Osteoblast (primary cell): ENCODE data around the gene ADAM17. TPM values are rescaled to one million over a fixed set of nuclear protein-coding genes. Genes with fewer than 3 reads are reported as not detected.

Experiments
- DNase-seq: peaks from one replicate; pipeline ENCODE4 v3.0.0; 2011; ENCODE audit warnings: low spot score, mixed read lengths; ENCODE audit not compliant: insufficient read length; ENCODE audit errors: missing footprints
- H2AFZ ChIP-seq: 2 replicates; pipeline ENCODE4 v1.6.0; 2011; ENCODE audit warnings: mild to moderate bottlenecking, low read length
- H3K27ac ChIP-seq: 2 replicates; pipeline ENCODE4 v1.5.1; 2011; ENCODE audit warnings: mild to moderate bottlenecking, low read depth, low read length, moderate library complexity
- H3K27me3 ChIP-seq: 2 replicates; pipeline ENCODE4 v1.6.0; 2012; ENCODE audit warnings: mild to moderate bottlenecking, control low read depth, inconsistent platforms, low read length, moderate library complexity; ENCODE audit not compliant: insufficient read depth
- H3K36me3 ChIP-seq: 2 replicates; pipeline ENCODE4 v1.5.1; 2011; ENCODE audit warnings: mild to moderate bottlenecking, low read length, control low read depth, moderate library complexity; ENCODE audit not compliant: insufficient read depth
- H3K4me1 ChIP-seq: 2 replicates; pipeline ENCODE4 v1.5.1; 2011; ENCODE audit warnings: mild to moderate bottlenecking, low read length, control low read depth, moderate library complexity; ENCODE audit not compliant: insufficient read depth
- H3K4me2 ChIP-seq: 2 replicates; pipeline ENCODE4 v1.6.0; 2011; ENCODE audit warnings: mild to moderate bottlenecking, low read length; ENCODE audit not compliant: insufficient read depth
- H3K4me3 ChIP-seq: fragments of 200-600 bp; sonication (generic); 3 replicates; pipeline ENCODE4 v1.5.1; 2012; ENCODE audit warnings: mild to moderate bottlenecking, low read length, inconsistent platforms; ENCODE audit not compliant: insufficient read depth
- H3K79me2 ChIP-seq: 2 replicates; pipeline ENCODE4 v1.6.0; 2012; ENCODE audit warnings: mild to moderate bottlenecking, low read length, control low read depth, inconsistent platforms; ENCODE audit not compliant: insufficient read depth
- H3K9me3 ChIP-seq: 2 replicates; pipeline ENCODE4 v1.5.1; 2011; ENCODE audit warnings: low read depth, low read length, control low read depth
- H4K20me1 ChIP-seq: 2 replicates; pipeline ENCODE4 v1.6.0; 2012; ENCODE audit warnings: mild to moderate bottlenecking, low read length, control low read depth; ENCODE audit not compliant: insufficient read depth
- total RNA-seq: library from RNA; depleted of rRNA; stranded (reverse); fragments of >200 nt; gene quantifications from 2 replicates; pipeline ENCODE4 v1.2.3, GENCODE V29; 2012
- TF ChIP-seq, protein P1 (sequence below): IDR thresholded peaks from 2 replicates; pipeline ENCODE4 v1.5.1; 2011; ENCODE audit warnings: mild to moderate bottlenecking, low read depth, low read length, moderate library complexity; ENCODE audit errors: extremely low read depth

The ADAM17 gene
- total RNA-seq, 1 donor, result 69.1 TPM

- TF ChIP-seq, protein P1, sequence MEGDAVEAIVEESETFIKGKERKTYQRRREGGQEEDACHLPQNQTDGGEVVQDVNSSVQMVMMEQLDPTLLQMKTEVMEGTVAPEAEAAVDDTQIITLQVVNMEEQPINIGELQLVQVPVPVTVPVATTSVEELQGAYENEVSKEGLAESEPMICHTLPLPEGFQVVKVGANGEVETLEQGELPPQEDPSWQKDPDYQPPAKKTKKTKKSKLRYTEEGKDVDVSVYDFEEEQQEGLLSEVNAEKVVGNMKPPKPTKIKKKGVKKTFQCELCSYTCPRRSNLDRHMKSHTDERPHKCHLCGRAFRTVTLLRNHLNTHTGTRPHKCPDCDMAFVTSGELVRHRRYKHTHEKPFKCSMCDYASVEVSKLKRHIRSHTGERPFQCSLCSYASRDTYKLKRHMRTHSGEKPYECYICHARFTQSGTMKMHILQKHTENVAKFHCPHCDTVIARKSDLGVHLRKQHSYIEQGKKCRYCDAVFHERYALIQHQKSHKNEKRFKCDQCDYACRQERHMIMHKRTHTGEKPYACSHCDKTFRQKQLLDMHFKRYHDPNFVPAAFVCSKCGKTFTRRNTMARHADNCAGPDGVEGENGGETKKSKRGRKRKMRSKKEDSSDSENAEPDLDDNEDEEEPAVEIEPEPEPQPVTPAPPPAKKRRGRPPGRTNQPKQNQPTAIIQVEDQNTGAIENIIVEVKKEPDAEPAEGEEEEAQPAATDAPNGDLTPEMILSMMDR, result no peak
- Histone ChIP-seq H3K4me2 (no peak overlapping the region), H3K27me3 (no peaks in the 10 kb centered on the region), H3K4me3 (no peak overlapping the region), H4K20me1 (no peaks in the 10 kb centered on the region), H3K36me3 (peaks cover 54% of the 10 kb centered on the region), H3K79me2 (no peaks in the 10 kb centered on the region), H3K4me1 (peaks cover 19% of the 10 kb centered on the region), H3K9me3 (no peaks in the 10 kb centered on the region), H3K27ac (peak overlapping the region; percentile 29), H2AFZ (no peak overlapping the region)
- DNase-seq, result no peak
Observed at GRCh38 chr2:9441556-9441955, 114.1 kb downstream of the ADAM17 start.

- peaks cover 52% of the 10 kb centered on the region for H3K36me3 ChIP-seq
- no peaks in the 10 kb centered on the region for H3K27me3 ChIP-seq
- no peak overlapping the region for H3K4me3 ChIP-seq
- peaks cover 19% of the 10 kb centered on the region for H3K4me1 ChIP-seq
- H4K20me1 ChIP-seq, result no peaks in the 10 kb centered on the region
- DNase-seq, result no peak
- TF ChIP-seq, protein P1, result no peak
- H2AFZ ChIP-seq, result no peak overlapping the region
- peak overlapping the region; percentile 82 for H3K27ac ChIP-seq
- H3K9me3 ChIP-seq, result no peaks in the 10 kb centered on the region
- peak overlapping the region; percentile 20 for H3K4me2 ChIP-seq
- no peaks in the 10 kb centered on the region for H3K79me2 ChIP-seq
Observed at GRCh38 chr2:9440058-9440727, 115.4 kb downstream of the ADAM17 start.

- H4K20me1 ChIP-seq, result no peaks in the 10 kb centered on the region
- no peaks in the 10 kb centered on the region for H3K9me3 ChIP-seq
- H3K4me2 ChIP-seq, result no peak overlapping the region
- TF ChIP-seq, protein P1, result no peak
- DNase-seq, result no peak
- H3K79me2 ChIP-seq, result no peaks in the 10 kb centered on the region
- peak overlapping the region; percentile 82 for H3K27ac ChIP-seq
- no peak overlapping the region for H3K4me3 ChIP-seq
- peaks cover 49% of the 10 kb centered on the region for H3K36me3 ChIP-seq
- peaks cover 21% of the 10 kb centered on the region for H3K4me1 ChIP-seq
- no peaks in the 10 kb centered on the region for H3K27me3 ChIP-seq
- no peak overlapping the region for H2AFZ ChIP-seq
Observed at GRCh38 chr2:9439536-9439935, 116.1 kb downstream of the ADAM17 start.

Other genes starting within 250 kb of the ADAM17 start
- gene ITGB1BP1, start 132.3 kb downstream of the ADAM17 start, total RNA-seq, result 30.8 and 32.4 TPM in 2 replicates
- gene CPSF3, start 132.2 kb downstream of the ADAM17 start, total RNA-seq, result 34.5 and 38.4 TPM in 2 replicates
- gene IAH1, start 81.3 kb downstream of the ADAM17 start, total RNA-seq, result 52.1 and 56.6 TPM in 2 replicates
- 242 and 285 TPM in 2 replicates for gene YWHAQ, start 75.2 kb upstream of the ADAM17 start, total RNA-seq